ENCODE data around the gene WBP1.
"Not testable (repeated sequence)": the region's sequence is repeated elsewhere in the genome, so short reads cannot be mapped to it uniquely, and the experiment has no call there.

WBP1 gene

DNA sequence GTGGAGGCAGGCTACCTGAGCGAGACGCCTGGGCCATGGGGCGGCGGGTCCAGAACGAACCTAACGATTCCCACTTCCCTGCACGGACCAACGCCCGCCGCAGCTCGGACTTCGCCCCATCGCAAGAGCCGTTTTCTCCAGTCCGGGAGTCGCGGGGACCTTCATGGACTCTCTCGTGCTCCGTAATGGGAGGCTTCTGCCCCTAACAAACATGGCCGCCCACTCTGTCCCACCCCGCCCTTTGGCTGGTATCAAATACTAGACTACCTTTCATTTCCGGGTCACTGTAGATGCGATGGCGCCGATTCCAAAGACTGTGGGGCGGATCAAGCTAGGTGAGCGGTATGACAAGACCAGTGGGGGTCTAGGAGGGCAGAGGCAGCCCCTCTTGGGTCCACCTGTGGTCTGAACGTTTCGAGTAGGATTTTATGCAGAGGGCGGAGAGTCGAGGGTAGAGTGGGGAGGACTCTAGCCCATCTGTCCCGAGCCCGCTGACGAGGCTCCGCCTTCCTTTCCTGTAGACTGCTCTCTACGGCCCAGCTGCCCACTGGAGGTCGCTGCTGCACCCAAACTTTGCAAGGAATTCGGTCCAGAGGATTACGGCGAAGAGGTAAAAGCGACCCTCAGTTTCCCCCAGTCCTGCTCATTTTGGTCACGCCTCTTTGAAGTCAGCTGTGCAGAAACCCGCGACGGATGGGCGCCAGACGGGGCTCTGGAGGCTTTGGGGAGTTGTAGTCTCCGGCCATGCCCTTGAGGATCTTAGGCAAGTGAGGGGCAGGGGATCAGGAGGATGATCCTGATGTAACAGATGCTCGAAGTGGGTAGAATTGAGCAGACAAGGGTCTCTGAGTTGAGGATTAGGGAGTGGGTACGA, 24.8 kb downstream of the WBP1 start, which contains the start of the genes CCDC142 and TTC31:
Gene CCDC142 (minus strand): TSS at position 198 of the 874 bp plus-strand sequence. CDS start 161 bp downstream, at position 37.
Gene TTC31 (plus strand): TSS at position 281 of the 874 bp plus-strand sequence. CDS start 15 bp downstream, at position 296.
- peak; percentile 94 for DNase-seq

DNA sequence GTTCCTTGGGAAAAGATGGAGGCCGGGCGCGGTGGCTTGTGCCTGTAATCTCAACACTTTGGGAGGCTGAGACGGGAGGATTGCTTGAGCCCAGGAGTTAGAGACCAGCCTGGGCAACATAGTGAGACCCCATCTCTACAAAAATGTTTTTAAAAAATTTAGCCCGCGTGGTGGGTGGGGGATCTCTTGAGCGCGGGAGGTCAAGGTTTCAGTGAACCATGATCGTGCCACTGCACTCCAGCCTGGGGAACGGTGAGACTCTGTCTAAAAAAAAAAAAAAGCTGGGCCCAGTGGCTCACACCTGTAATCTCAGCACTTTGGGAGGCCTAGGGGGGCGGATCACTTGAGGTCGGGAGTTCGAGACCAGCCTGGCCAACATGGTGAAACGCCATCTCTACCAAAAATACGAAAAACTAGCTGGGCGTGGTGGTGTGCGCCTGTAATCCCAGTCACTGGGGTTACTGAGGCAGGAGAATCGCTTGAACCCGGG, 25.5 kb downstream of the WBP1 start:
- DNase-seq, result not testable (repeated sequence)

DNA sequence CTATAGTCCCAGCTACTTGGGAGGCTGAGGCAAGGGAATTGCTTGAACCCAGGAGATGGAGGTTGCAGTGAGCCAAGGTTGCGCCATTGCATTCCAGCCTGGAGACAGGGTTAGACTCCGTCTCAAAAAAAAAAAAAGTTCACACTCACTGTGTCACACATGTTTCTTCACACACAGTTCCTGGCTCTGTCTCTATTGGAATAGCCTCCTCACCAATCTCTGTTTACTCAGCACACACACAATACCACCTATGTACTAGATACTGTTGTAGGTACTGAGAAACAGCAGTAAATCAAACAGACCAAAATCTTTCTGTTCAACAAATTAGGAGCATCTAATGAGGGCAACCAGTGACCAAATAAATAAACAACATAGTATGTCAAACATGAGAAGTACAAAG, 27.9 kb downstream of the WBP1 start:
- DNase-seq, result no peak

- DNase-seq, result no peak
Observed at GRCh38 chr2:74488643-74489481, 30.6 kb downstream of the WBP1 start.

- DNase-seq, result no peak
Observed at GRCh38 chr2:74489906-74490305, 31.7 kb downstream of the WBP1 start.

DNA sequence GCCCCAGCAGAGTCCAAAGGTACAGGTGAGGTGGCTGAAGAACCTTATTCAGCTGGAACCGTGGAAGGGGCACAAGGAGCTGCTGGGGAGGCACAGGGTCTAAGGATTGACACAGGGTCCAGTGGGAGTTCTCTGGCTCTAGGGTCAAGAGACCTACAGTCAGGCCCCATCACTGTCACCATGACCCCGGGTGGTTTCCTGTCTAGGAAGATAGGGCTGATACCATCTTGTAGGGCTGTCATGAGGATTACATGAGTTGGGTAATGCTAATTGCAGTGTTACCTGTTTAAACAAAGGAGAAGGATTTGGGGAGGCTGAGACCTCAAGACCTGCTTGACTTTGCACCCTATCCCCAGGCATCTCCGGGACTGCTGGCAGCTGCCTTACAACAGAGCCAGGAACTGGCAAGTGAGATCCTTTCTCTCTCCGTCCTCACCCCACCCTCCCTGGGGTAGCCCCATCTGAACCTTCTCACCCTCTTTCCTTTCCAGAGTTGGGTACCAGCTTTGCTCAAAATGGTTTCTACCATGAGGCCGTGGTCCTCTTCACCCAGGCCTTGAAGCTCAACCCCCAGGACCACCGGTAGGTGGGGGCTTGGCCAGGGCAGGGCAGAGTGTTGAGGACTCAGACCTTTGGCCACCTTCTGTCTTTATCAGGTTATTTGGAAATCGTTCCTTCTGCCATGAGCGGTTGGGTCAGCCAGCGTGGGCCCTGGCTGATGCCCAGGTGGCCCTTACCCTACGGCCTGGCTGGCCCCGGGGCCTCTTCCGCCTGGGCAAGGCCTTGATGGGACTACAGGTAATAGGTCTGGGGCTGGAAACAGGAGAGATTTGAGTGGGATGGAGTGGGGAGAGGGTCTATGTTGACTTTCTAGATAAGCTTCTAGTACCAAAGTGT, 33.7 kb downstream of the WBP1 start:
- no peak for DNase-seq

DNA sequence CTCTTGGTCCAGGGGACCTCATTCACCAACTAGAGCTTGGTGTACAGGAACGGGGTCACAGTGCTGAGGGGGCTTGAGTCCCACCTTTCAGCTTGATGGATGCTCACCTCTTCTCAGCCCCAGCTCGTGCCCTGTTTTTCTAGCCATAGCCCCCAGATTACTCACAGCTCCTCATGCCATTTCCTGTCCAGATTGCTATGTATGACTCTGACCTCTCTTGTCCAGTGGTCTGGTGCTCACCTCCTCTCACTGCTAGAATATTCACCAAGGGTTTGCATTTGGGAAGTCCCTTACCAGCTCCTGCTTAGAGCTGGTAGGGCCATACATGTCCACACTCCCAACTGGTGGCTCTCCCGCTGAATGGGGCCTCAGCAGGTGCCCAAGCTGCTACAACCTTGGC, 35.3 kb downstream of the WBP1 start:
- DNase-seq, result no peak

DNA sequence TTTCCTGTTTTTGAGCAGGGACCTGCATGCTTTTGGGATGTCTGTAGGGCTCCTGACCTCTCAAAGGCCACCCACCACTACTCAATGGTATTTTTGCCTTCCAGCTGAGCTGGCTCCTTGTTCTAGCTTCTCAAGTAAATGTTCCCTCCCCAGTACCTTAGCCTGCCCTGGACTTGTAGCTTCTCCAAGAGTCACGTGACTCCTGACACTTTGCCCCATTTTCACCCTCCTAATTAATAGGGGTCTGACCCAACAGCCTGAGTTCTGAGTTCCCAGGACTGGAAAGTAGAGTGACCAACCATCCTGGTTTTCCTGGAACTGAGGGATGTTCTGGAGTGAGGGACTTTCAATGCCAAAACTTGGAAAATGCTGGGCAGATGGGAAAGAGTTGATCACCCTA, 37.2 kb downstream of the WBP1 start:
- DNase-seq, result no peak

- DNase-seq, result no peak
Observed at GRCh38 chr2:74496997-74497776, 38.9 kb downstream of the WBP1 start.

- DNase-seq, result no peak
Observed at GRCh38 chr2:74497777-74498499, 39.7 kb downstream of the WBP1 start.

DNA sequence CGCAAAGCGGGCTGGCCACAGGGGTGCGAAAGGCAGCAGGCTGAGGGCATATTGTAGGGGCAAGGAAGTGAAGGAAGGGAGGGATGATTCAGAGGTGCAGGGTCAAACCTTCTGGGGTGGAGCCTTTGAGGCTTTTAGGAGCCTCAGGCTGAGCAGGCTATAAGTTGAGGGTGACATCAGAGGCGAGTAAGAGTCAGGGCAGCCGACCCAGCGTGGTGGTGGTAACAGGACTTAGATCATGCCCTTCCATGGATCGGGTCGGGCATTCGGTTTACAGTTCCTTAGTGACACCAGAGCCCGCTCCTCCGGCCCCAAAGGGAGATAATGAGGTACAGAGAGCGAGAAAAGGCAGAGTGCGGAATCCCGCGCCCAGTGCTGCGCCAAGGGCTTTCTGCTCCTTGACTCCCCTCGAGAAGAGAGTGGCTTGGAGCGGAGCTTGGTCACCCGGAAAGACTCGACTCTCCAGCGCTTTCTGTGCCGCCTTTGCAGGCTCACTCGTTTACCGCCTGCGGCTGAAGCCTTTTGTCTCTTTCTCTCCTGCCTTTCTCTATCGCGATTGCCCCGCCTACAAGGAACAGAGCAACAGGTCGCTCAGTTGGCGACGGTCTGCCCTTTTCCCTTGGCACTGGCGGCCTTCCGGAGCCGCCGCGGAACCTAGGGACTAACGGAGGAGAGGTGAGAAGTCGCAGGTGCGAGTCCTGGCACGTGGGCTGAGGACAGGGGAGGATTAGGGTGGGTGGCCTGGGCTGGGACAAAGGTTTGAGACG, 40.4 kb downstream of the WBP1 start:
- DNase-seq, result no peak

DNA sequence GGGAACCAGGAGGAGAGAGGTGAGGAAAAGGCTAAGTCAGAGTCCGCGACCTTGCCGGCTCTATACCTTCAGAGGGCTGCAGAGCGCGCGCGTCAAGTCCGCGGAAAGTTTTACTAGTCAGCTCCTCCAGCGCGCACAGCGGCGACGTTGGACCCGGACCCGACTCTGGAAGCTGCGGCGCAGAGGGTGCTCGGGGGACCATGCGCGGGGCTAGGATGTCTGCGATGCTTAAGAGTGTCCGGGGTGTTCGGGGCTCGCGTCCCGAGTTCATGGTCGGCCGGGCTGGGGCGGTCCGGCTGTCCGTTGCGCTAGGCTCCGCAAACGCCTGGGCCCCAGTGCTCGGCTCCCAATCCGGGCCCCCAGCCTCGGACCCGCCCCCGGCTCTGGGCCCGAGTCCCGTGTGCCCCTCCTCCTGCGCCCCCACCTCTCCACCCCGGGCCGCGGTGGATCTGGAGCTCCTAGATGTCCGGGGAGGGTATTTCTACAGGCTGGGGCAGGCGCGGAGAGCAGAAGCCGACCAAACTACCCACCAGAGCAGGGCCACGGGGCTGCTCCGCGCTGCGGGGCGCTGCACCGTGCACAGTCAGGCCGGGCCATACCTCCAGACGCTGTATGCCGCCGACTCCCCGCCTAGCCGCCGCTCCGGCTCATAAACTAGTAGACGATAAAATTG, 41.2 kb downstream of the WBP1 start, which contains the start of gene LBX2:
Gene LBX2 (minus strand): TSS at position 337 of the 673 bp plus-strand sequence. CDS start 66 bp downstream, at position 271.
- peak; percentile 50 for DNase-seq

- DNase-seq, result no peak
Observed at GRCh38 chr2:74499940-74500577, 41.8 kb downstream of the WBP1 start.

GRCh38 chr2:74500578-74500946, 42.3 kb downstream of the WBP1 start:
- DNase-seq, result no peak

GRCh38 chr2:74501335-74502071, 43.3 kb downstream of the WBP1 start:
- DNase-seq, result no peak

DNA sequence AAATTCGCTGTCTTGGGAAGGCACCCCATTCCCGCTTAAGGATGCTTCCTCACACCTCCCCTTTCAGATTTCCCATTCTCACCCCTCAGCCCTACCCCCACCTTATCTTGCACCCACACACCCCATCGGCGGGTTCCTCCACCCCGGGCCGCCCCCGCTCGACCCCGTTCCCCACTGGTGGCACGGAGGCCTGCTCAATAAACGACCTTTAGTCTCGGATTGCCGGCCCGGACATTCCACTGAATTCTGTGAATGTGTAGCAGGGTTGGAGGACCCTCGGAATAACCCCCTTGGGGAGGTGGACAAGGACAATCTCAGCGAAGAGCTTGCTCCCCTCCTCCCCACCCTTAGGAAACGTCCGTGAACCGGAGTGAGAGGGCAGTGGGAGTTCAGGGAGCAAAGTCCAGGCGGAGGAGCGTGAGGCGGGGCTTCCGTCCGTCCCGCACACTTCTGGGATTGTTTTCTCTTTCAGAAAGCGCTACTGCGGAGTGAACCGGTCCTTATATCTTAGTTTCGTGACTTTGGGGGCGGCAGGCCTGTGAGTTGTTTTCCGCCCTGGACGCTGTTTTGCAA, 44.0 kb downstream of the WBP1 start:
- no peak for DNase-seq

DNA sequence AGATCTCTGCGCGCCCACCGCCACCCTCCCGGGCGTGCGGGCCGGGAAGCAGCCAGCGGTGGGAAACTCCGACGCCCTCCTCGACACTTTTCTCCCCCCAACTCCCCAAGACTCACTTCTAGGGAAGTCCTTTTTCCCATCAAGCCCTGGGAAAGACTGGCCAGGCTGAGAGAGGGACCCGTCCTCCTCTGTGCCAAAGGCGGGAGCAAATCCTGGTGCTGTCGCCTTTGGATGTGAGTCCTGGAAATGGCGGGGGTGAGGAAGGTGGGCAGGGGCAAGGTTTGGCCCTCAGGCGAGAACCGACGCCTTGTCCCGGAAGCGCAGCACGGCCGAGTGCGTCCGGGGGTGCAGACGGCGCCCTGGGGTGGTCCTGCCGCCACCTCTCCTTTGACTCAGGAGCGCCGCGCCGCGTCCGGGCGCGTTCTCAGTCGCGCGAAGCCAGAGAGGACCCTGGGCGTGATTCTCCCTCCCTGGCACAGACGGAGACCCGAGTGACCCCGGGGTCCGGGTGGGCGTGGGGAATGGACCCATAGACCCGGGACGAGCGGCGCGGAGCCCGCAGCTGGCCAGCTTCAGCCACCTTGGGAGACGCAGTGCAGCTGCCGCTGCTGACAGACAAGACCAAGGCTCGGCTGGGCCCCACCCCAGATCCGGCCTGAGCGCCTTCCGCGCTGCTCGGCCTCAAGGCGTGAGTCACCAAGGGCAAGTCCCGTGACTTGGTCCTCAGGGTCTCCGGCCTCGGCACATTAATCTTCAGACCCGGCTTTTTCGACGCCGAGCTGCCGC, 44.7 kb downstream of the WBP1 start:
- DNase-seq, result no peak
